Muscle of leg (tissue), 11 donors: ENCODE results near the gene PRKAG2. TPM values are rescaled to one million over a fixed set of nuclear protein-coding genes. Genes with fewer than 3 reads are reported as not detected.

Experiments used
- DNase-seq: peaks from one replicate; pipeline ENCODE4 v3.0.0; 2013
- H3K27ac ChIP-seq: one replicate; pipeline ENCODE4 v1.5.1; 2013; ENCODE audit warnings: mild to moderate bottlenecking, low read length, control low read depth
- H3K27me3 ChIP-seq: one replicate; pipeline ENCODE4 v1.6.1; 2013; ENCODE audit warnings: low read length; ENCODE audit not compliant: control insufficient read depth, insufficient read depth
- H3K36me3 ChIP-seq: one replicate; pipeline ENCODE4 v1.6.1; 2013; ENCODE audit warnings: low read length; ENCODE audit not compliant: control insufficient read depth, insufficient read depth
- H3K4me1 ChIP-seq: one replicate; pipeline ENCODE4 v1.6.1; 2013; ENCODE audit warnings: low read length; ENCODE audit not compliant: control insufficient read depth, insufficient read depth
- H3K4me3 ChIP-seq: one replicate; pipeline ENCODE4 v1.5.1; 2013; ENCODE audit warnings: low read length, control low read depth
- H3K9me3 ChIP-seq: replicated peaks from 2 replicates; pipeline ENCODE4 v1.6.1; 2013; ENCODE audit warnings: low read depth, low read length; ENCODE audit not compliant: control insufficient read depth
- WGBS: methylation state at CpG from one replicate; pipeline ENCODE4 v1.1.5; 2013; ENCODE audit warnings: missing lambda C conversion rate; ENCODE audit not compliant: insufficient coverage; 5-methylcytosine and 5-hydroxymethylcytosine counted together
- polyA plus RNA-seq, 8 donors: library from polyadenylated mRNA; unstranded; fragments of 120-200 nt; gene quantifications; one replicate each; pipeline versions ENCODE4 v1.2.1 to v1.2.3, GENCODE V29; 2013; ENCODE audit warnings: inconsistent platforms in 1 of 8, low replicate concordance in 1 of 8; ENCODE audit not compliant: insufficient read length in 8 of 8, insufficient read depth in 1 of 8
- total RNA-seq: library from RNA; stranded (reverse); fragments of 120-200 nt; gene quantifications from one replicate; pipeline ENCODE4 v1.2.4, GENCODE V29; 2013

PRKAG2 gene
- total and polyA plus RNA-seq, 9 donors = 3.9 to 16.4 (median 11.2) TPM

- H3K36me3 ChIP-seq = no peaks in the 10 kb centered on the region
- no peak overlapping the region for H3K4me3 ChIP-seq
- H3K27ac ChIP-seq = no peak overlapping the region
- no peaks in the 10 kb centered on the region for H3K9me3 ChIP-seq
- no peak for DNase-seq
- peaks cover 9% of the 10 kb centered on the region for H3K4me1 ChIP-seq
- peaks cover 2% of the 10 kb centered on the region for H3K27me3 ChIP-seq
- WGBS = 84% methylated on average over 12 of the region's 18 CpGs
Measured at GRCh38 chr7:151866761-151867655, 9.9 kb downstream of the PRKAG2 start.

GRCh38 chr7:151866028-151866427 lies 10.9 kb downstream of the PRKAG2 start:
- Histone ChIP-seq H3K9me3 (no peaks in the 10 kb centered on the region), H3K27ac (no peak overlapping the region), H3K4me3 (no peak overlapping the region), H3K36me3 (no peaks in the 10 kb centered on the region), H3K27me3 (peaks cover 2% of the 10 kb centered on the region), H3K4me1 (peaks cover 9% of the 10 kb centered on the region)
- no peak for DNase-seq
- 94% methylated on average over 5 of the region's 7 CpGs for WGBS

- Histone ChIP-seq H3K36me3 (no peaks in the 10 kb centered on the region), H3K27me3 (peaks cover 2% of the 10 kb centered on the region), H3K4me1 (peaks cover 9% of the 10 kb centered on the region), H3K27ac (no peak overlapping the region), H3K9me3 (no peaks in the 10 kb centered on the region), H3K4me3 (no peak overlapping the region)
- DNase-seq = peak; percentile 27
- WGBS = 81% methylated on average over 13 of the region's 16 CpGs
Measured at GRCh38 chr7:151865070-151865670, 11.7 kb downstream of the PRKAG2 start.

- Histone ChIP-seq H3K36me3 (no peaks in the 10 kb centered on the region), H3K4me3 (no peak overlapping the region), H3K27ac (no peak overlapping the region), H3K9me3 (no peaks in the 10 kb centered on the region), H3K27me3 (peaks cover 2% of the 10 kb centered on the region), H3K4me1 (peaks cover 9% of the 10 kb centered on the region)
- 100% methylated on average over 2 of the region's 6 CpGs for whole genome bisulfite sequencing
- no peak for DNase-seq
Measured at GRCh38 chr7:151864561-151864960, 12.4 kb downstream of the PRKAG2 start.

GRCh38 chr7:151864081-151864480 lies 12.8 kb downstream of the PRKAG2 start:
- no peaks in the 10 kb centered on the region for H3K36me3 ChIP-seq
- no peaks in the 10 kb centered on the region for H3K9me3 ChIP-seq
- H3K4me1 ChIP-seq = peaks cover 9% of the 10 kb centered on the region
- H3K27ac ChIP-seq = no peak overlapping the region
- DNase-seq = no peak
- H3K27me3 ChIP-seq = no peaks in the 10 kb centered on the region
- 82% methylated on average over 10 of the region's 10 CpGs for WGBS
- H3K4me3 ChIP-seq = no peak overlapping the region

GRCh38 chr7:151863386-151864079 lies 13.4 kb downstream of the PRKAG2 start:
- H3K4me3 ChIP-seq = no peak overlapping the region
- H3K27ac ChIP-seq = no peak overlapping the region
- H3K4me1 ChIP-seq = peaks cover 9% of the 10 kb centered on the region
- WGBS = 80% methylated on average over 10 of the region's 11 CpGs
- H3K27me3 ChIP-seq = no peaks in the 10 kb centered on the region
- no peaks in the 10 kb centered on the region for H3K9me3 ChIP-seq
- H3K36me3 ChIP-seq = no peaks in the 10 kb centered on the region
- no peak for DNase-seq

- Histone ChIP-seq H3K4me3 (no peak overlapping the region), H3K4me1 (peaks cover 4% of the 10 kb centered on the region), H3K27ac (no peak overlapping the region), H3K27me3 (no peaks in the 10 kb centered on the region), H3K9me3 (no peaks in the 10 kb centered on the region), H3K36me3 (no peaks in the 10 kb centered on the region)
- WGBS = 89% methylated on average over 20 of the region's 21 CpGs
- no peak for DNase-seq
Measured at GRCh38 chr7:151862606-151863381, 14.1 kb downstream of the PRKAG2 start.

GRCh38 chr7:151861881-151862280 lies 15.0 kb downstream of the PRKAG2 start:
- 86% methylated on average over 7 of the region's 9 CpGs for WGBS
- Histone ChIP-seq H3K36me3 (no peaks in the 10 kb centered on the region), H3K4me3 (no peak overlapping the region), H3K27me3 (no peaks in the 10 kb centered on the region), H3K9me3 (no peaks in the 10 kb centered on the region), H3K4me1 (peaks cover 4% of the 10 kb centered on the region), H3K27ac (no peak overlapping the region)
- DNase-seq = no peak

- peaks cover 2% of the 10 kb centered on the region for H3K27me3 ChIP-seq
- no peak overlapping the region for H3K4me3 ChIP-seq
- no peaks in the 10 kb centered on the region for H3K9me3 ChIP-seq
- H3K36me3 ChIP-seq = no peaks in the 10 kb centered on the region
- 92% methylated on average over 2 of the region's 5 CpGs for WGBS
- DNase-seq = no peak
- H3K4me1 ChIP-seq = peaks cover 4% of the 10 kb centered on the region
- H3K27ac ChIP-seq = no peak overlapping the region
Measured at GRCh38 chr7:151860771-151861170, 16.1 kb downstream of the PRKAG2 start.
